AG09319 (cell line): ENCODE measurements around the gene PCDHA9.

Experiments used
- DNase-seq: peaks from one replicate; pipeline ENCODE4 v3.0.0-alpha.2; 2010; ENCODE audit warnings: low read depth; ENCODE audit errors: extremely low read depth
- TF ChIP-seq, protein P1 (sequence below): IDR thresholded peaks from 2 replicates; pipeline ENCODE4 v1.5.1; 2011; ENCODE audit warnings: low read depth, mild to moderate bottlenecking, inconsistent platforms, low read length, moderate library complexity

PCDHA9 gene

GRCh38 chr5:140855772-140856674, 7.8 kb downstream of the PCDHA9 start, which contains the start of gene PCDHA10:
PCDHA10 (plus strand) TSS chr5:140855897; CDS start chr5:140856049, 152 bp downstream.
- no peak for DNase-seq

GRCh38 chr5:140857177-140857986, 9.2 kb downstream of the PCDHA9 start:
- TF ChIP-seq, protein P1, sequence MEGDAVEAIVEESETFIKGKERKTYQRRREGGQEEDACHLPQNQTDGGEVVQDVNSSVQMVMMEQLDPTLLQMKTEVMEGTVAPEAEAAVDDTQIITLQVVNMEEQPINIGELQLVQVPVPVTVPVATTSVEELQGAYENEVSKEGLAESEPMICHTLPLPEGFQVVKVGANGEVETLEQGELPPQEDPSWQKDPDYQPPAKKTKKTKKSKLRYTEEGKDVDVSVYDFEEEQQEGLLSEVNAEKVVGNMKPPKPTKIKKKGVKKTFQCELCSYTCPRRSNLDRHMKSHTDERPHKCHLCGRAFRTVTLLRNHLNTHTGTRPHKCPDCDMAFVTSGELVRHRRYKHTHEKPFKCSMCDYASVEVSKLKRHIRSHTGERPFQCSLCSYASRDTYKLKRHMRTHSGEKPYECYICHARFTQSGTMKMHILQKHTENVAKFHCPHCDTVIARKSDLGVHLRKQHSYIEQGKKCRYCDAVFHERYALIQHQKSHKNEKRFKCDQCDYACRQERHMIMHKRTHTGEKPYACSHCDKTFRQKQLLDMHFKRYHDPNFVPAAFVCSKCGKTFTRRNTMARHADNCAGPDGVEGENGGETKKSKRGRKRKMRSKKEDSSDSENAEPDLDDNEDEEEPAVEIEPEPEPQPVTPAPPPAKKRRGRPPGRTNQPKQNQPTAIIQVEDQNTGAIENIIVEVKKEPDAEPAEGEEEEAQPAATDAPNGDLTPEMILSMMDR = no peak
- DNase-seq = no peak

More at GRCh38 chr5:140855772-140856674, 7.8 kb downstream of the PCDHA9 start, which contains the start of gene PCDHA10:
- TF ChIP-seq, protein P1 = no peak

GRCh38 chr5:140857987-140858240, 9.7 kb downstream of the PCDHA9 start:
- no peak for DNase-seq
- TF ChIP-seq, protein P1 = no peak

- no peak for DNase-seq
- TF ChIP-seq, protein P1 = no peak
These were observed 14.5 kb downstream of the PCDHA9 start for GRCh38 chr5:140862441-140863295.

GRCh38 chr5:140868721-140869554, 20.8 kb downstream of the PCDHA9 start, which contains the start of gene PCDHA11:
PCDHA11 (plus strand) TSS chr5:140868957; CDS start chr5:140869104, 147 bp downstream.
- TF ChIP-seq, protein P1 = no peak
- DNase-seq = no peak

- DNase-seq = no peak
- TF ChIP-seq, protein P1 = no peak
These were observed 21.3 kb downstream of the PCDHA9 start for GRCh38 chr5:140869555-140869886.
